ENCODE results near the gene FGGY.
"Not testable (repeated sequence)": the region's sequence is repeated elsewhere in the genome, so short reads cannot be mapped to it uniquely, and the experiment has no call there.

Gene FGGY

GRCh38 chr1:59716832-59717231 lies 419.9 kb downstream of the FGGY start:
- DNase-seq = no peak

GRCh38 chr1:59718064-59718988 lies 421.4 kb downstream of the FGGY start:
- peak in 2 of 3 donors; percentile 39 to 64 for DNase-seq

- no peak for DNase-seq
These were observed 422.1 kb downstream of the FGGY start for GRCh38 chr1:59718989-59719360.

- no peak for DNase-seq
These were observed 423.6 kb downstream of the FGGY start for GRCh38 chr1:59720326-59721115.

- DNase-seq = no peak
These were observed 433.4 kb downstream of the FGGY start for GRCh38 chr1:59730302-59730701.

GRCh38 chr1:59730759-59731478 lies 434.0 kb downstream of the FGGY start:
- DNase-seq = peak; percentile 46 to 50 (median 49)

- no peak for DNase-seq
These were observed 434.7 kb downstream of the FGGY start for GRCh38 chr1:59731591-59731990.

GRCh38 chr1:59732214-59732955 lies 435.5 kb downstream of the FGGY start:
- peak in 1 of 3 donors; percentile 10 for DNase-seq

GRCh38 chr1:59733443-59734141 lies 436.7 kb downstream of the FGGY start:
- DNase-seq = no peak

- not testable (repeated sequence) for DNase-seq
These were observed 439.0 kb downstream of the FGGY start for GRCh38 chr1:59735927-59736326.

GRCh38 chr1:59736744-59737143 lies 439.9 kb downstream of the FGGY start:
- DNase-seq = no peak

GRCh38 chr1:59737638-59738037 lies 440.7 kb downstream of the FGGY start:
- no peak for DNase-seq

GRCh38 chr1:59738152-59738551 lies 441.3 kb downstream of the FGGY start:
- DNase-seq = no peak

GRCh38 chr1:59738591-59739015 lies 441.7 kb downstream of the FGGY start:
- no peak for DNase-seq

GRCh38 chr1:59739111-59739510 lies 442.2 kb downstream of the FGGY start:
- no peak for DNase-seq

GRCh38 chr1:59742526-59742925 lies 445.6 kb downstream of the FGGY start:
- no peak for DNase-seq

- DNase-seq = peak; percentile 69 to 92 (median 88)
These were observed 446.6 kb downstream of the FGGY start for GRCh38 chr1:59743324-59744091.

- no peak for DNase-seq
These were observed 450.6 kb downstream of the FGGY start for GRCh38 chr1:59747420-59748024.

GRCh38 chr1:59748123-59748522 lies 451.2 kb downstream of the FGGY start:
- no peak for DNase-seq

GRCh38 chr1:59750328-59751003 lies 453.6 kb downstream of the FGGY start:
- DNase-seq = peak; percentile 80 to 88 (median 86)

Data from suppressor macrophage treated with lipopolysaccharide for 1 hour (primary cell).